A204.1 (cell line): ENCODE results near the gene CIB4.

Experiments used
- FAIRE-seq: peaks from 2 replicates; lab custom pipeline; 2012; peaks lifted over from hg19 to GRCh38; lab: Jason Lieb, UNC

The CIB4 gene

GRCh38 chr2:26621469-26622199, 19.5 kb downstream of the CIB4 start:
- FAIRE-seq, result no peak

- FAIRE-seq, result no peak
These were observed 21.0 kb downstream of the CIB4 start for GRCh38 chr2:26620031-26620605.

GRCh38 chr2:26619521-26619951, 21.6 kb downstream of the CIB4 start:
- no peak for FAIRE-seq

- no peak for FAIRE-seq
These were observed 22.1 kb downstream of the CIB4 start for GRCh38 chr2:26619096-26619495.

- no peak for FAIRE-seq
These were observed 22.6 kb downstream of the CIB4 start for GRCh38 chr2:26618611-26619010.

- no peak for FAIRE-seq
These were observed 23.5 kb downstream of the CIB4 start for GRCh38 chr2:26617588-26618083.

GRCh38 chr2:26616706-26617587, 24.2 kb downstream of the CIB4 start:
- no peak for FAIRE-seq

- no peak for FAIRE-seq
These were observed 25.1 kb downstream of the CIB4 start for GRCh38 chr2:26615860-26616705.

GRCh38 chr2:26615336-26615859, 25.8 kb downstream of the CIB4 start:
- FAIRE-seq, result no peak

- no peak for FAIRE-seq
These were observed 26.7 kb downstream of the CIB4 start for GRCh38 chr2:26614216-26615138.

GRCh38 chr2:26613241-26614215, 27.6 kb downstream of the CIB4 start:
- no peak for FAIRE-seq

- FAIRE-seq, result no peak
These were observed 28.5 kb downstream of the CIB4 start for GRCh38 chr2:26612522-26613240.

GRCh38 chr2:26612034-26612433, 29.1 kb downstream of the CIB4 start:
- FAIRE-seq, result no peak

GRCh38 chr2:26610504-26611335, 30.4 kb downstream of the CIB4 start:
- no peak for FAIRE-seq

GRCh38 chr2:26609839-26610277, 31.3 kb downstream of the CIB4 start:
- FAIRE-seq, result no peak

- no peak for FAIRE-seq
These were observed 31.9 kb downstream of the CIB4 start for GRCh38 chr2:26609205-26609631.

- no peak for FAIRE-seq
These were observed 32.6 kb downstream of the CIB4 start for GRCh38 chr2:26608557-26608956.

- no peak for FAIRE-seq
These were observed 33.5 kb downstream of the CIB4 start for GRCh38 chr2:26607698-26608097.
